PC-9 (cell line): ENCODE data around the gene TMA16. TPM values are rescaled to one million over a fixed set of nuclear protein-coding genes. Genes with fewer than 3 reads are reported as not detected.

Experiments
- BruUV-seq: library from RNA; stranded (reverse); fragments of 400-500 nt; replicated peaks from 2 replicates; lab custom pipeline; 2021; lab: Mats Ljungman, UMichigan
- CTCF ChIA-PET: fragments of 300-600 bp; sonication (Branson Sonifier 250); formaldehyde crosslinking; loops from one replicate; lab custom pipeline; 2022; ENCODE audit warnings: antibody characterized with exemption; lab: Charles Lee
- POLR2A ChIA-PET: fragments of 300-600 bp; sonication (Branson Sonifier 250); formaldehyde crosslinking; loops from one replicate; lab custom pipeline; 2022; ENCODE audit warnings: antibody characterized with exemption; ENCODE audit not compliant: unreplicated experiment; lab: Charles Lee
- DNase-seq, 2 experiments: peaks; one replicate each; pipeline versions ENCODE4 v3.0.0 to v3.0.0-alpha.2; 2015 to 2022; ENCODE audit warnings: mixed read lengths in 1 of 2
- H2AFZ ChIP-seq: fragments of 200-600 bp; sonication (generic); 2 replicates; pipeline ENCODE4 v1.8.1; 2017; ENCODE audit warnings: antibody characterized with exemption
- H3F3A ChIP-seq: fragments of 200-600 bp; sonication (generic); 2 replicates; pipeline ENCODE4 v1.8.1; 2017; ENCODE audit warnings: antibody characterized with exemption, mild to moderate bottlenecking, low read depth; ENCODE audit not compliant: insufficient read depth
- H3K27ac ChIP-seq: fragments of 200-600 bp; sonication (generic); 2 replicates; pipeline ENCODE4 v1.6.1; 2016; ENCODE audit warnings: mixed run types
- H3K27me3 ChIP-seq: fragments of 200-600 bp; sonication (generic); 2 replicates; pipeline ENCODE4 v1.6.1; 2016; ENCODE audit warnings: low read depth, mixed run types; ENCODE audit not compliant: insufficient read depth
- H3K36me3 ChIP-seq: fragments of 200-600 bp; sonication (generic); 2 replicates; pipeline ENCODE4 v1.6.1; 2016; ENCODE audit warnings: low read depth, mixed run types
- H3K4me1 ChIP-seq: fragments of 200-600 bp; sonication (generic); replicated peaks from 2 replicates; pipeline ENCODE4 v1.6.1; 2016; ENCODE audit warnings: mixed run types; ENCODE audit not compliant: insufficient read depth
- H3K4me2 ChIP-seq: fragments of 200-600 bp; sonication (generic); 2 replicates; pipeline ENCODE4 v1.6.1; 2017; ENCODE audit warnings: mixed run types
- H3K4me3 ChIP-seq: fragments of 200-600 bp; sonication (generic); 2 replicates; pipeline ENCODE4 v1.6.1; 2016; ENCODE audit warnings: mixed run types
- H3K79me2 ChIP-seq: fragments of 200-600 bp; sonication (generic); 2 replicates; pipeline ENCODE4 v1.6.1; 2017; ENCODE audit warnings: low read depth, mixed run types
- H3K9me2 ChIP-seq: fragments of 200-600 bp; sonication (generic); 2 replicates; pipeline ENCODE4 v1.8.1; 2017; ENCODE audit warnings: mild to moderate bottlenecking; ENCODE audit not compliant: insufficient read depth
- H3K9me3 ChIP-seq: fragments of 200-600 bp; sonication (generic); 2 replicates; pipeline ENCODE4 v1.8.1; 2016; ENCODE audit warnings: low read depth; ENCODE audit not compliant: insufficient read depth
- H4K20me1 ChIP-seq: fragments of 200-600 bp; sonication (generic); 2 replicates; pipeline ENCODE4 v1.8.1; 2017; ENCODE audit not compliant: insufficient read depth
- EZH2 ChIP-seq: fragments of 200-600 bp; sonication (generic); IDR thresholded peaks from 2 replicates; pipeline ENCODE4 v1.8.0; 2017; ENCODE audit warnings: antibody characterized with exemption, low read depth
- intact Hi-C: fragments of 100-400 bp; cut with micrococcal nuclease; formaldehyde crosslinking; loops from one replicate; pipeline ENCODE4 v1.10.0; 2022; ENCODE audit not compliant: unreplicated experiment
- total RNA-seq: library from RNA; stranded (reverse); gene quantifications from 2 replicates; pipeline ENCODE4 v1.2.3, GENCODE V29; 2021
- TF ChIP-seq, protein P1 (sequence below): fragments of 200-600 bp; sonication (generic); conservative IDR thresholded peaks from 2 replicates; pipeline ENCODE4 v1.6.1; 2017; ENCODE audit warnings: mixed run types, antibody characterized with exemption, mild to moderate bottlenecking, moderate library complexity

TMA16 gene
- total RNA-seq, 1 experiment from 2014 or later, result 36.8 TPM

GRCh38 chr4:163523791-163524365 lies 29.4 kb downstream of the TMA16 start:
- no TSS peak for BruUV-seq
- intact Hi-C loops, result no loop called here
- CTCF ChIA-PET, result no interaction called here

DNA sequence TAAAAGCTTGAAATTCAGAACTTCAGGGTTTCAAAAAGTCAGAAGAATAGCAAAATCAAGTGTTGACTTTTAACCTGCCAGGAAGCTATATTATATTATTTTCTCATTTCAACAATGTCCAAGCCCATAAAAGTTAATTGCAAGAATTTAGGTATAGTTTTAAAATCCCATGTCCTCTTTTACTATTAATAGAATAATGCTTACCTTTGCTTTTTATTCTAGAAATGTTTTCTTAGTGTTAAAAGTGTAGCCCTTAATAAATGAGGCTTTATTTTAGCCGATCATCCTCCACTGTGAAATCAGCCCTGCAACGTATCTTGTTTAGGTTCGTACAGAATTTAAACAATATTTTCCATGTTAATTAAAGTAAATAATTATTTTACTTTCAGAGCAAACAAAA lies 31.5 kb downstream of the TMA16 start:
- no peak overlapping the region for H3K27ac ChIP-seq
- H3K9me2 ChIP-seq, result no peaks in the 10 kb centered on the region
- no peak overlapping the region for H2AFZ ChIP-seq
- no peaks in the 10 kb centered on the region for H3K4me1 ChIP-seq
- no peaks in the 10 kb centered on the region for H3K79me2 ChIP-seq
- H3K36me3 ChIP-seq, result 0 out of 2 replicates have a peak, but pooled peaks cover 4% of the 10 kb centered on the region
- BruUV-seq, result no TSS peak
- TF ChIP-seq, protein P1, sequence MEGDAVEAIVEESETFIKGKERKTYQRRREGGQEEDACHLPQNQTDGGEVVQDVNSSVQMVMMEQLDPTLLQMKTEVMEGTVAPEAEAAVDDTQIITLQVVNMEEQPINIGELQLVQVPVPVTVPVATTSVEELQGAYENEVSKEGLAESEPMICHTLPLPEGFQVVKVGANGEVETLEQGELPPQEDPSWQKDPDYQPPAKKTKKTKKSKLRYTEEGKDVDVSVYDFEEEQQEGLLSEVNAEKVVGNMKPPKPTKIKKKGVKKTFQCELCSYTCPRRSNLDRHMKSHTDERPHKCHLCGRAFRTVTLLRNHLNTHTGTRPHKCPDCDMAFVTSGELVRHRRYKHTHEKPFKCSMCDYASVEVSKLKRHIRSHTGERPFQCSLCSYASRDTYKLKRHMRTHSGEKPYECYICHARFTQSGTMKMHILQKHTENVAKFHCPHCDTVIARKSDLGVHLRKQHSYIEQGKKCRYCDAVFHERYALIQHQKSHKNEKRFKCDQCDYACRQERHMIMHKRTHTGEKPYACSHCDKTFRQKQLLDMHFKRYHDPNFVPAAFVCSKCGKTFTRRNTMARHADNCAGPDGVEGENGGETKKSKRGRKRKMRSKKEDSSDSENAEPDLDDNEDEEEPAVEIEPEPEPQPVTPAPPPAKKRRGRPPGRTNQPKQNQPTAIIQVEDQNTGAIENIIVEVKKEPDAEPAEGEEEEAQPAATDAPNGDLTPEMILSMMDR, result no peak
- TF ChIP-seq EZH2, result no peak
- no peak for DNase-seq
- H3K9me3 ChIP-seq, result no peaks in the 10 kb centered on the region
- POLR2A ChIA-PET, result no interaction called here
- CTCF ChIA-PET, result no interaction called here
- no peaks in the 10 kb centered on the region for H3K27me3 ChIP-seq
- no peaks in the 10 kb centered on the region for H3F3A ChIP-seq
- H4K20me1 ChIP-seq, result no peaks in the 10 kb centered on the region
- intact Hi-C loops, result no loop called here
- H3K4me3 ChIP-seq, result no peak overlapping the region
- no peak overlapping the region for H3K4me2 ChIP-seq

More at GRCh38 chr4:163523791-163524365, 29.4 kb downstream of the TMA16 start:
- no peak overlapping the region for H3K27ac ChIP-seq
- H3K36me3 ChIP-seq, result 0 out of 2 replicates have a peak, but pooled peaks cover 4% of the 10 kb centered on the region
- no peaks in the 10 kb centered on the region for H3K27me3 ChIP-seq
- H3K79me2 ChIP-seq, result no peaks in the 10 kb centered on the region
- H3K9me2 ChIP-seq, result no peaks in the 10 kb centered on the region
- no peak overlapping the region for H3K4me2 ChIP-seq
- TF ChIP-seq, protein P1, result no peak
- TF ChIP-seq EZH2, result no peak
- POLR2A ChIA-PET, result no interaction called here
- no peaks in the 10 kb centered on the region for H3K4me1 ChIP-seq
- DNase-seq, result no peak
- H3K9me3 ChIP-seq, result no peaks in the 10 kb centered on the region
- no peaks in the 10 kb centered on the region for H3F3A ChIP-seq
- H2AFZ ChIP-seq, result no peak overlapping the region
- no peak overlapping the region for H3K4me3 ChIP-seq
- no peaks in the 10 kb centered on the region for H4K20me1 ChIP-seq

GRCh38 chr4:163527172-163527571 lies 32.7 kb downstream of the TMA16 start:
- intact Hi-C loops, result no loop called here
- Histone ChIP-seq H3K4me3 (no peak overlapping the region), H3K9me3 (no peaks in the 10 kb centered on the region), H3K36me3 (0 out of 2 replicates have a peak, but pooled peaks cover 4% of the 10 kb centered on the region), H3K27me3 (no peaks in the 10 kb centered on the region), H3K4me1 (no peaks in the 10 kb centered on the region), H4K20me1 (no peaks in the 10 kb centered on the region), H3K4me2 (no peak overlapping the region), H3K27ac (no peak overlapping the region), H2AFZ (no peak overlapping the region), H3K79me2 (no peaks in the 10 kb centered on the region), H3K9me2 (no peaks in the 10 kb centered on the region), H3F3A (no peaks in the 10 kb centered on the region)
- ChIA-PET CTCF (no interaction called here), POLR2A (interaction anchor here (0.5 kb wide), 1 partner anchor 33 kb away, joined by 3 read pairs; the partner anchor contains the start of gene TMA16)
- TF ChIP-seq EZH2, result no peak
- TF ChIP-seq, protein P1, result no peak
- no TSS peak for BruUV-seq
- DNase-seq, result no peak
